Colonic mucosa (tissue), 4 donors: ENCODE data around the gene LVRN. TPM values are rescaled to one million over a fixed set of nuclear protein-coding genes. Genes with fewer than 3 reads are reported as not detected.

Experiments used
- DNase-seq: peaks from one replicate; pipeline ENCODE4 v3.0.0-alpha.2; 2020
- H3K27ac ChIP-seq: fragments of 200-600 bp; one replicate; pipeline ENCODE4 v1.8.0; 2021
- H3K27me3 ChIP-seq: fragments of 200-600 bp; one replicate; pipeline ENCODE4 v1.8.0; 2021
- H3K36me3 ChIP-seq: fragments of 200-600 bp; one replicate; pipeline ENCODE4 v1.8.0; 2021
- H3K4me1 ChIP-seq: fragments of 200-600 bp; one replicate; pipeline ENCODE4 v1.8.0; 2021; ENCODE audit warnings: mild to moderate bottlenecking
- H3K4me3 ChIP-seq: fragments of 200-600 bp; one replicate; pipeline ENCODE4 v1.8.0; 2021
- H3K9ac ChIP-seq, 2 donors: one replicate each; pipeline ENCODE4 v1.7.0; 2013; ENCODE audit warnings: control low read depth in 2 of 2, low read depth in 2 of 2, low read length in 2 of 2
- H3K9me3 ChIP-seq: fragments of 200-600 bp; one replicate; pipeline ENCODE4 v1.8.0; 2021
- CTCF ChIP-seq: fragments of 200-600 bp; IDR thresholded peaks from one replicate; pipeline ENCODE4 v1.8.0; 2022; ENCODE audit warnings: antibody characterized with exemption, mild to moderate bottlenecking
- intact Hi-C: fragments of 100-400 bp; cut with DNase I; formaldehyde crosslinking; loops from one replicate; pipeline ENCODE4 v1.14.1; 2022
- total RNA-seq, 2 donors: library from RNA; stranded (reverse); fragmentation: NEBNext Ultra II Directional in 1 of 2; extraction: Animal tissue kit (Norgen Biotek cat#: 25700) in 1 of 2; gene quantifications; one replicate each; pipeline ENCODE4 v1.2.1, GENCODE V29; 2021
- donor health status: healthy.
- donor health status: DM: no; HTN: no; CAD: no.
- donor health status: DM: no; HTN: no; CAD: no.

The LVRN gene
- total RNA-seq, 2 donors from 2014 or later, result 0.10 to 0.90 TPM

- Histone ChIP-seq H3K27me3 (no peaks in the 10 kb centered on the region), H3K9me3 (no peaks in the 10 kb centered on the region), H3K36me3 (no peaks in the 10 kb centered on the region), H3K4me3 (no peak overlapping the region), H3K9ac (no peak overlapping the region), H3K4me1 (no peaks in the 10 kb centered on the region), H3K27ac (no peak overlapping the region)
- intact Hi-C loops, result no loop called here
- no peak for TF ChIP-seq CTCF
- DNase-seq, result no peak
These were observed 16.5 kb downstream of the LVRN start for GRCh38 chr5:115978779-115979178.

- intact Hi-C loops, result no loop called here
- Histone ChIP-seq H3K36me3 (no peaks in the 10 kb centered on the region), H3K27ac (no peak overlapping the region), H3K4me3 (no peak overlapping the region), H3K27me3 (no peaks in the 10 kb centered on the region), H3K9me3 (no peaks in the 10 kb centered on the region), H3K4me1 (no peaks in the 10 kb centered on the region), H3K9ac (no peak overlapping the region)
- no peak for DNase-seq
- TF ChIP-seq CTCF, result no peak
These were observed 17.1 kb downstream of the LVRN start for GRCh38 chr5:115979201-115980041.

GRCh38 chr5:115983519-115983918 is 21.2 kb downstream of the LVRN start:
- Histone ChIP-seq H3K9ac (no peak overlapping the region), H3K9me3 (no peaks in the 10 kb centered on the region), H3K36me3 (no peaks in the 10 kb centered on the region), H3K4me3 (no peak overlapping the region), H3K27me3 (no peaks in the 10 kb centered on the region), H3K27ac (no peak overlapping the region), H3K4me1 (no peaks in the 10 kb centered on the region)
- no peak for TF ChIP-seq CTCF
- DNase-seq, result no peak
- intact Hi-C loops, result no loop called here

- Histone ChIP-seq H3K9ac (no peak overlapping the region), H3K36me3 (no peaks in the 10 kb centered on the region), H3K4me1 (no peaks in the 10 kb centered on the region), H3K27ac (no peak overlapping the region), H3K9me3 (no peaks in the 10 kb centered on the region), H3K27me3 (no peaks in the 10 kb centered on the region), H3K4me3 (no peak overlapping the region)
- intact Hi-C loops, result no loop called here
- no peak for TF ChIP-seq CTCF
- no peak for DNase-seq
These were observed 23.8 kb downstream of the LVRN start for GRCh38 chr5:115985802-115986757.

GRCh38 chr5:115988002-115988401 is 25.7 kb downstream of the LVRN start:
- Histone ChIP-seq H3K9me3 (no peaks in the 10 kb centered on the region), H3K27me3 (no peaks in the 10 kb centered on the region), H3K4me1 (no peaks in the 10 kb centered on the region), H3K9ac (no peak overlapping the region), H3K36me3 (no peaks in the 10 kb centered on the region), H3K27ac (no peak overlapping the region), H3K4me3 (no peak overlapping the region)
- no peak for DNase-seq
- no peak for TF ChIP-seq CTCF
- intact Hi-C loops, result no loop called here
